ENCODE results near the gene RPGRIP1.
A peak's percentile ranks its signal among the peaks of the same experiment; 100 is the strongest.
"Not testable (repeated sequence)": the region's sequence is repeated elsewhere in the genome, so short reads cannot be mapped to it uniquely, and the experiment has no call there.

Gene RPGRIP1

GRCh38 chr14:21269252-21270046, 10.4 kb upstream of the RPGRIP1 start, which contains the start of gene HNRNPC (continued):
- TF ChIP-seq ZBTB10 (tag by site-specific recombination; IDR thresholded peaks at IDR 0.05) (no peak), KLF1 (tag by site-specific recombination; IDR thresholded peaks at IDR 0.05) (peak; percentile 37; the same call in 1 of the 2 replicates), ZNF747 (tag by site-specific recombination; IDR thresholded peaks at IDR 0.05) (no peak), ZNF600 (tag by site-specific recombination; IDR thresholded peaks at IDR 0.05) (no peak), ZNF670 (tag by site-specific recombination; IDR thresholded peaks at IDR 0.05; ENCODE audit: low read depth) (no peak), ZNF571 (tag by site-specific recombination; IDR thresholded peaks at IDR 0.05) (no peak), ZSCAN18 (tag by site-specific recombination; IDR thresholded peaks at IDR 0.05) (no peak), GLIS1 (tag by site-specific recombination; IDR thresholded peaks at IDR 0.05) (no peak; the same call in 1 of the 2 replicates), ZNF629 (tag by site-specific recombination; IDR thresholded peaks at IDR 0.05) (0 out of 2 replicates have a peak, but pooled peaks have one; percentile 31), ZNF76 (tag by site-specific recombination; IDR thresholded peaks at IDR 0.05; ENCODE audit: borderline replicate concordance, low read depth) (0 out of 2 replicates have a peak, but pooled peaks have one; percentile 33), ZNF704 (tag by site-specific recombination; IDR thresholded peaks at IDR 0.05) (no peak), ZNF530 (tag by site-specific recombination; IDR thresholded peaks at IDR 0.05; ENCODE audit: low read depth) (no peak), PRDM2 (tag by site-specific recombination; IDR thresholded peaks at IDR 0.05; ENCODE audit: borderline replicate concordance) (no peak), KLF7 (tag by site-specific recombination; IDR thresholded peaks at IDR 0.05; ENCODE audit: borderline replicate concordance) (0 out of 2 replicates have a peak, but pooled peaks have one; percentile 26), YY2 (tag by site-specific recombination; IDR thresholded peaks at IDR 0.05) (no peak), ZNF830 (tag by site-specific recombination; IDR thresholded peaks at IDR 0.05; ENCODE audit: low read depth) (no peak), ZNF223 (tag by site-specific recombination; IDR thresholded peaks at IDR 0.05) (no peak), ZNF423 (tag by site-specific recombination; IDR thresholded peaks at IDR 0.05) (no peak), REPIN1 (tag by site-specific recombination; IDR thresholded peaks at IDR 0.05; ENCODE audit: low read depth) (no peak)

GRCh38 chr14:21272661-21273060, 7.2 kb upstream of the RPGRIP1 start:
- H3K4me1 ChIP-seq (ENCODE audit: control insufficient read depth, insufficient read depth, low read length); POLR2A ChIA-PET; H3K4me3 ChIP-seq (ENCODE audit: low read depth, low read length); H3K9me3 ChIP-seq (ENCODE audit: control insufficient read depth, insufficient read depth, low read depth, low read length); H3K27ac ChIP-seq (ENCODE audit: extremely low read depth, low read depth, low read length): not testable (repeated sequence)
- CTCF ChIA-PET, result interaction anchor here (0.6 kb wide), 1 partner anchor 34 kb away, joined by 4 read pairs; no protein-coding TSS in a partner anchor
- H3K36me3 ChIP-seq (ENCODE audit: control insufficient read depth in 2 of 2, insufficient read depth in 1 of 2, low read length in 2 of 2), result peaks cover 0 to 14% of the 10 kb centered on the region in 2 experiments; a peak in 1 of 3 replicates
